Skeletal muscle satellite cell (primary cell): ENCODE results near the gene AFF3.
"Not testable (repeated sequence)": the region's sequence is repeated elsewhere in the genome, so short reads cannot be mapped to it uniquely, and the experiment has no call there.

ENCODE experiments used
- H3K27me3 ChIP-seq: 2 replicates; pipeline ENCODE4 v1.7.0; 2013; ENCODE audit warnings: low read length; ENCODE audit not compliant: control insufficient read depth, insufficient read depth
- H3K36me3 ChIP-seq: 2 replicates; pipeline ENCODE4 v1.7.0; 2013; ENCODE audit warnings: mild to moderate bottlenecking, control low read depth, low read length; ENCODE audit not compliant: insufficient read depth
- H3K4me1 ChIP-seq: 2 replicates; pipeline ENCODE4 v1.7.0; 2013; ENCODE audit warnings: low read length; ENCODE audit not compliant: control insufficient read depth, insufficient read depth
- H3K4me2 ChIP-seq: 2 replicates; pipeline ENCODE4 v1.7.0; 2013; ENCODE audit warnings: mild to moderate bottlenecking, low read length
- H3K4me3 ChIP-seq: 2 replicates; pipeline ENCODE4 v1.7.0; 2013; ENCODE audit warnings: low read length
- H3K9ac ChIP-seq: 2 replicates; pipeline ENCODE4 v1.7.0; 2013; ENCODE audit warnings: mild to moderate bottlenecking, low read depth, low read length, moderate library complexity
- H3K9me3 ChIP-seq: replicated peaks from 2 replicates; pipeline ENCODE4 v1.7.0; 2013; ENCODE audit warnings: mild to moderate bottlenecking, control low read depth, low read length

Gene AFF3

DNA sequence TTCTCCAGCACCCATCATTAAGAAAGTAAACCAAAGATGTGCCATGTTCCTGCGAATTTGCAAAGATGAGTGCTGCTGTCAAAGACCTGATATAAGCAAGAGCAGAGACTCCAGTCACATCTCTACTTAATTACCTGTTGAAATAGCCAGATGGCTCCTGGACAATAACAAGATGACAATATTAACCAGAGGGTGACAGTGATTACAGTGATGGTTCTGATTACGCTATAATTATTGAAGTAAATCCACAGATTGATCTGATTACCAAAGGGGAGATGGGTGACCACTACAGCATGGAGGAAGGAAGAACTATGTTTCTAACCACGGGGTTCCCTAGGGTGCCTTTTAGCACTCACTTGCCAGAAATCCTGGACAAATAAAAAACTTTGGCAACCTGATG, 36.5 kb upstream of the AFF3 start:
- Histone ChIP-seq H3K36me3 (no peaks in the 10 kb centered on the region), H3K4me3 (no peak overlapping the region), H3K27me3 (no peaks in the 10 kb centered on the region)

DNA sequence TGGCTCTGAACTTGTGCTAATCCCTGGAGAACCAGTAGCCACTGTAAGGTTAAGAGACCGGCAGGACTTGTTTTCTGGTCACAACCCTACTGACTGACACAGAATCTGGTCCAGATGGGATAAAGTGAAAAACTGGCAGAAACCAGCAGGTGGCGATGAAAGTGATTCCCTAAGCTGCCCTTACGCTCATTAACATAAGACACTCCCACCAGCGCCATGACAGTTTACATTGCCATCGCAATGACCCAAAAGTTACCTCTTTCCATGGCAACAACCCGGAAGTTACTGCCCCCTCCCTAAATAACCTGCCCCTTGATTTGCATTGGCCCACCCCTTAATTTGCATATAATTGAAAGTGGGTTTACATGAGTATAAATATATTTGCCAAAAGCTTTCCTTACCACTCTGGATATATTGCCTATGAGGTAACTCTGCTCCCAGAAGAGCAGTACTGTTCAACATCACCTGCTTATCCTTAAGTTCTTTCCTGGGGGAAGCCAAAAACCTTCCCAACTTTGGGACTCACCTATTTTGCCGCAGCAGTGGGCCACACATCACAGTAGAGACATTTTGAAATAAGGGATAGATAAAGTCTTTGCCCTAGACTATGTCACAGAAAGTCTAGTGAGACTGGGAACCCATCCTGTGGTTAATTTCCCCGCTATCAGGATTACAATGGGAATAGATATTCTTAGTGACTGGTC, 35.8 kb upstream of the AFF3 start:
- H3K36me3 ChIP-seq = no peaks in the 10 kb centered on the region
- H3K9me3 ChIP-seq = no peaks in the 10 kb centered on the region
- H3K4me3 ChIP-seq = no peak overlapping the region
- H3K9ac ChIP-seq = no peak overlapping the region
- H3K27me3 ChIP-seq = no peaks in the 10 kb centered on the region
- no peak overlapping the region for H3K4me2 ChIP-seq
- no peaks in the 10 kb centered on the region for H3K4me1 ChIP-seq

More for the DNA sequence above, 36.5 kb upstream of the AFF3 start:
- no peaks in the 10 kb centered on the region for H3K9me3 ChIP-seq
- no peaks in the 10 kb centered on the region for H3K4me1 ChIP-seq
- H3K4me2 ChIP-seq = no peak overlapping the region
- no peak overlapping the region for H3K9ac ChIP-seq

DNA sequence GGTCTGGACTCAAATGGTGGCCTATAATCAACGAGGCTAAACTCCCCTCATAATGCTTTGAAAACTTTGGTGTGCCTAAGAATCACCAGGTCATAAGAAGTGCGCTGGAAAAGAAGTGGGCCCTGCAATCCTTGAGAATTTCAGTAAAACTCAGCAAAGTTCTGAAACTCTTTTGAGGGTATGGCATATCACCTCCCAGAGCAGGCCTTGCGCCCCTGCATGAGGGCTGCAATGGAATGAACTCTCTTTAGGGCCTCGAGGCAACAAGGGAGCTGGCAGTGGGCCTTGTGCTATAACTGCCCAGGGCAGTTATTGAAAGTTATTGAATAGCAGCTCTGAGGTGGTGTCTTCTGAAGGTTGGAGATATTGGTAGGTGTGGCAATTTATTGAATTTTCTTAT, 34.5 kb upstream of the AFF3 start:
- Histone ChIP-seq H3K4me2 (no peak overlapping the region), H3K36me3 (no peaks in the 10 kb centered on the region), H3K4me1 (no peaks in the 10 kb centered on the region), H3K9ac (no peak overlapping the region), H3K9me3 (no peaks in the 10 kb centered on the region), H3K27me3 (no peaks in the 10 kb centered on the region), H3K4me3 (no peak overlapping the region)

DNA sequence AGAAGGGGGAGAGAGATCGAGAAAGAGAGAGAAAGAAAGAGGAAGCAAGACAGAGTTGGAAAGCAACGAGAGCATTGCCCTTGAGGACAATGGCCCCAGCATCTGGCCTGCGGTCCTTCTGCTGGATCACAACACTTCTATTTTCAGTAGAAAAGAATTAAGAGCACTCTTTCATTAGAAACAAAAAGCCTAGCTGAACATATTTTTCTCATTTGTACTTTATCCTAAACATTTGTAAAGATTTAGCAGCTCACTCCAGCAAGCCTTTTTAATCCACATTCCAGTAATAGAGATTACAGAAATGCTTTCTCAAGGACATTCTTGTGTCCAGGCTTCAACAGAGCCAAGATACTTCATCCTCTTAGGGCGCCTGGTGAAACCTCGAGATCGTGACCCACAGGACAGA, 31.6 kb upstream of the AFF3 start:
- Histone ChIP-seq H3K36me3 (no peaks in the 10 kb centered on the region), H3K4me3 (no peak overlapping the region), H3K4me2 (no peak overlapping the region), H3K9ac (no peak overlapping the region), H3K27me3 (no peaks in the 10 kb centered on the region), H3K4me1 (no peaks in the 10 kb centered on the region), H3K9me3 (no peaks in the 10 kb centered on the region)

DNA sequence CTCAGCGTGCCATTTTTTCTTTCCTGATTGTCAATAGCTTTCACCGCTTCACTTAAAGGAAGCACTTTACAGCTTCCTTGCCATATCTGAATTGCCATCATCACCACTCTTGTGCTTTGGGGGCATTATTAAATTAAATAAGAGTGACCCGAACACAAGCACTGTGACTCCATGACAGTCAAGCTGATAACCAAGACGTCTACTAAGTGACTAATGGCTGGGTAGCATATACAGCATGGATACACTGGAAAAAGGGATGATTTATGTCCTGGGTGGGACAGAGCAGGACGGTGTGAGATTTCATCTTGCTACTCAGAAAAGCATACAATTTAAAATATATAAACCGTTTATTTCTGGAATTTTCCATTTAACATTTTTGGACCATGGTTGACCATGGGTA, 24.3 kb upstream of the AFF3 start:
- H3K9ac ChIP-seq = no peak overlapping the region
- H3K27me3 ChIP-seq = no peaks in the 10 kb centered on the region
- H3K4me2 ChIP-seq = no peak overlapping the region
- H3K36me3 ChIP-seq = no peaks in the 10 kb centered on the region
- no peaks in the 10 kb centered on the region for H3K9me3 ChIP-seq
- no peaks in the 10 kb centered on the region for H3K4me1 ChIP-seq
- no peak overlapping the region for H3K4me3 ChIP-seq

DNA sequence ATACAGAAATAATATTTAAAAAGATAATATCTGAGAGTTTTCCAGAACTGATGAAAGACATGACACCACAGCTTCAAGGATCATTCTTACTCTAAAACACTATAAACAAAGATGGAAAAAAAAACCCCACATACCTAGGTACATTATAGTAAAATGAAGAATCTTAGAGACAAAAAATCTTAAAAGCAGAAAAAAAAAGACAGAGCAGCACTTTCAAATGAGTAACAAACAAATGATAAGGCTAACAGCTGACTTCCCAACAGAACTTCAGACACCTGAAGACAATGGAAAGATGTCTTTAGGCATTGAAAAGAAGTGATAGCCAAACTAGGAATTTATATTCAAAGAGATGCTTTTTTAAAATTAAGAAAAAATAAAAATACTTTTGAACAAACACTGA, 21.2 kb upstream of the AFF3 start:
- no peaks in the 10 kb centered on the region for H3K4me1 ChIP-seq
- H3K27me3 ChIP-seq = no peaks in the 10 kb centered on the region
- H3K4me2 ChIP-seq = no peak overlapping the region
- H3K9me3 ChIP-seq = no peaks in the 10 kb centered on the region
- no peaks in the 10 kb centered on the region for H3K36me3 ChIP-seq
- no peak overlapping the region for H3K4me3 ChIP-seq
- no peak overlapping the region for H3K9ac ChIP-seq

DNA sequence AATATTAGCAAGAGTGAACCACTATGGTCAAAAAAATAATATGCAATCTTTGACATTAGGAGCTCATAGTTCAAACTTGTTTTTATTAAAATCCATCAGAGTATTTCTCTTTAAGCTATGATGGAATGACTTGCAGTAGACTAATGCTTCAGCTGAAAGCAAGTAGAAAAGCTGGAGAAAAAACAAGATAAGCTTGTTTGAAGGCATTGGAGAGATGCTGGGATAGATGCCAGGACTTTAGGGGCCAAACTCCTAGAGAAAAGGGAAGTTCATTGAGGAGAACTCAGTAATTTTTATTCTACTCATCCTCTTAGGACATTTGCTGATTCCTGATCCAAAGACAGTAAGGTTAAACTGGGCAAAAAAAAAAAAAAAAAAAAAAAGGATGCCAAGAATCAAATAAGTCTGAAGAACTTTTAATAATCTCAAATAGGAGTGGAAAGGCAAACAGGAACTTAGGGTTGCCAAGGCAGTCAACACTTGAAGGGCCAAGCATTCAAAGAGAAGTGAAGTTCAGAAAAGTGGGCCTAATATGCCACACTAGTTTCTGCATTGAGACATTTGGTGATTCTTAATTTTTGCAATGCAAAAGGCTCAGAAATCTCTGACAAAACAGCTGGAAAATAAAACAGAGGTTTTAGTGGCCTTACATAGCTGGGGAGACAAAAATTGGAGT, 19.7 kb upstream of the AFF3 start:
- Histone ChIP-seq H3K4me2 (no peak overlapping the region), H3K9ac (no peak overlapping the region), H3K4me3 (no peak overlapping the region), H3K36me3 (no peaks in the 10 kb centered on the region), H3K4me1 (no peaks in the 10 kb centered on the region), H3K27me3 (no peaks in the 10 kb centered on the region), H3K9me3 (no peaks in the 10 kb centered on the region)

DNA sequence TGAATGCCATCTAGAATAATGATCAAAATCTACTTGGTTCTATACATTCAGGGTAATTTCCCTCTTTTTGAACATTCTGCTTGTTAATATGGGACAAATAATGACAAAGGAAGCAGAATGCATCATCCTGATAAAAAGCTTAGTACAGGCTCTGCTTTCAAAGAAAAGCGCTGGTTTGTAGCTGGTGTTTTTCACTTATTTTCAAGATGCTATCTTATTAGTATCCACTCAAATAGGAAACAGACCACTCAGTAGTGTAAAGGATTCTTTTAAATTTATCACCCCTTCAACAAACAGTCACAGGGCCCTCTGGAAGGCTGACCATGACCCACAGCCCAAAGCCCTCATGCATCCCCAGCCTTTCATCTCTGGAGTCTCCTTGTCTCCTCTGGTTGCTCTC, 18.0 kb upstream of the AFF3 start:
- H3K4me2 ChIP-seq = no peak overlapping the region
- no peaks in the 10 kb centered on the region for H3K9me3 ChIP-seq
- H3K4me1 ChIP-seq = no peaks in the 10 kb centered on the region
- H3K4me3 ChIP-seq = no peak overlapping the region
- H3K9ac ChIP-seq = no peak overlapping the region
- no peaks in the 10 kb centered on the region for H3K27me3 ChIP-seq
- no peaks in the 10 kb centered on the region for H3K36me3 ChIP-seq

DNA sequence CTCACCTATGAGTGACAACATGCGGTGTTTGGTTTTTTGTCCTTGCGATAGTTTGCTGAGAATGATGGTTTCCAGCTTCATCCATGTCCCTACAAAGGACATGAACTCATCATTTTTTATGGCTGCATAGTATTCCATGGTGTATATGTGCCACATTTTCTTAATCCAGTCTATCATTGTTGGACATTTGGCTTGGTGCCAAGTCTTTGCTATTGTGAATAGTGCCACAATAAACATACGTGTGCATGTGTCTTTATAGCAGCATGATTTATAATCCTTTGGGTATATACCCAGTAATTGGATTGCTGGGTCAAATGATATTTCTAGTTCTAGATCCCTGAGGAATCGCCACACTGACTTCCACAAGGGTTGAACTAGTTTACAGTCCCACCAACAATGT, 9.4 kb upstream of the AFF3 start:
- not testable (repeated sequence) for H3K4me1 ChIP-seq, H3K4me2 ChIP-seq, H3K27me3 ChIP-seq, H3K9me3 ChIP-seq, H3K9ac ChIP-seq, H3K4me3 ChIP-seq, H3K36me3 ChIP-seq

DNA sequence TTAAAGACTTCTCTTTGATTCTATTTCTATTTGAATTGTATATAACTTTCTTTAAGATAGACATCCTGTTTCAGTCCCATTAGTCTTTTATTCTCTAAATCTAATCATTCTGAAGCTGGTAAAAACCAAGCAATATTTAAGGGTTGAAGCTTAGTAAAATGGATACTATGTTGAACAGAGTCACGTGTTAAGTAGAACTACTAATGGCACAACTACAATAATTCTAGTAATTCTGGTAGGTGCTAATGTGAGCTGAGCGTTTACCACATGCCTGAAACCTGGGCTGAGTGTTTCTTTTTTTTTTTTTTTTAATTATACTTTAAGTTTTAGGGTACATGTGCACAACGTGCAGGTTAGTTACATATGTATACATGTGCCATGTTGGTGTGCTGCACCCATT, 8.9 kb upstream of the AFF3 start:
- Histone ChIP-seq H3K36me3 (no peaks in the 10 kb centered on the region), H3K27me3 (no peaks in the 10 kb centered on the region), H3K4me2 (no peak overlapping the region), H3K4me1 (no peaks in the 10 kb centered on the region), H3K9me3 (no peaks in the 10 kb centered on the region), H3K9ac (no peak overlapping the region), H3K4me3 (no peak overlapping the region)

DNA sequence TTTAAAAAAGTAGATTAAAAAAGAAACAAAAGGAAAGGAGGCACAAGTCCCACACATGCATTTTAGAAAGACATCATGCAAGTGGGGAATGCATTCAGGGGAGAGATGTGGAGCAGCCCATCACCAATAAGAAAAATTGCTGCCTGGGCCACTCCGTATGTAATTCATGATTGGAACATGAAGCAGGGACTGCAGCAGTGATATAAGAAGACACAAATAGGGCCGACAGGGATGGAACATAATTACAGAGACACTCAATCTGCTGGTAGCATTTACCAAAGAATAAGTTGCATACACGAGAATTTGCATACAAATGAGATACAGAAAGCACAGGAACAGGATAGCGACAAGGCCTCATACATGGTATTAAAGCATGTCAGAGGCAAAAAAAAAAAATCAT, 6.5 kb upstream of the AFF3 start:
- H3K9me3 ChIP-seq = no peaks in the 10 kb centered on the region
- no peak overlapping the region for H3K4me2 ChIP-seq
- H3K36me3 ChIP-seq = no peaks in the 10 kb centered on the region
- H3K4me1 ChIP-seq = no peaks in the 10 kb centered on the region
- H3K27me3 ChIP-seq = no peaks in the 10 kb centered on the region
- H3K9ac ChIP-seq = no peak overlapping the region
- H3K4me3 ChIP-seq = no peak overlapping the region

DNA sequence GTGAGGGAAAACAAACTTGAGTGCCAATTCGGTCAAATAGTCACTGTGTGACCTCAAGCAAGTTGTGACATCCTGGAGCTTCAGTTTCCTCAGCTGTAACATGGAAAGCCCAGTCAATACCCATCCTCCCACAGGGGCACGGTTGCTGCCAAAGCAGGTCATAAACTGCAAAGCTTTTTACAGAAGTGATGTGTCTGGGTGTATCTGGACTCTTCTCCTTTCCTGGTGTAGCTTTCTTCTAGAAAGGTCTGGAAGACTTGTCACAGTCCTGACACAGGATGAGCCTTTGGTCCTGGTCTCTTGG, 4.2 kb upstream of the AFF3 start:
- Histone ChIP-seq H3K36me3 (no peaks in the 10 kb centered on the region), H3K9ac (no peak overlapping the region), H3K4me3 (no peak overlapping the region), H3K4me2 (no peak overlapping the region), H3K27me3 (no peaks in the 10 kb centered on the region), H3K9me3 (no peaks in the 10 kb centered on the region), H3K4me1 (no peaks in the 10 kb centered on the region)
